KMS-11 (cell line): ENCODE results near the gene SBK3.

Source experiments
- H2AFZ ChIP-seq: fragments of 200-600 bp; sonication (generic); 2 replicates; pipeline ENCODE4 v1.6.1; 2016; ENCODE audit warnings: antibody characterized with exemption, mixed run types, low read depth
- H3K27ac ChIP-seq: fragments of 200-600 bp; sonication (generic); 2 replicates; pipeline ENCODE4 v1.6.1; 2016; ENCODE audit warnings: mild to moderate bottlenecking, mixed run types
- H3K27me3 ChIP-seq: fragments of 200-600 bp; sonication (generic); 2 replicates; pipeline ENCODE4 v1.6.1; 2017; ENCODE audit warnings: mild to moderate bottlenecking, low read depth, mixed run types, moderate library complexity; ENCODE audit not compliant: insufficient read depth
- H3K36me3 ChIP-seq: fragments of 200-600 bp; sonication (generic); 2 replicates; pipeline ENCODE4 v1.6.1; 2017; ENCODE audit warnings: mild to moderate bottlenecking, mixed run types; ENCODE audit not compliant: insufficient read depth
- H3K4me1 ChIP-seq: fragments of 200-600 bp; sonication (generic); 2 replicates; pipeline ENCODE4 v1.6.1; 2016; ENCODE audit warnings: mild to moderate bottlenecking, low read depth, mixed run types; ENCODE audit not compliant: poor library complexity, severe bottlenecking
- H3K4me2 ChIP-seq: fragments of 200-600 bp; sonication (generic); 2 replicates; pipeline ENCODE4 v1.7.0; 2016; ENCODE audit warnings: mild to moderate bottlenecking, mixed run types
- H3K4me3 ChIP-seq: fragments of 200-600 bp; sonication (generic); IDR thresholded peaks from 2 replicates; pipeline ENCODE4 v1.6.1; 2017; ENCODE audit warnings: low read depth, low read length, mixed read lengths; ENCODE audit not compliant: insufficient read depth
- H3K79me2 ChIP-seq: fragments of 200-600 bp; sonication (generic); 2 replicates; pipeline ENCODE4 v1.6.1; 2016; ENCODE audit warnings: low read depth, mixed run types; ENCODE audit not compliant: insufficient read depth
- H3K9ac ChIP-seq: fragments of 200-600 bp; sonication (generic); 2 replicates; pipeline ENCODE4 v1.6.1; 2016; ENCODE audit warnings: mild to moderate bottlenecking, mixed run types
- H4K20me1 ChIP-seq: fragments of 200-600 bp; sonication (generic); 2 replicates; pipeline ENCODE4 v1.6.1; 2016; ENCODE audit warnings: mild to moderate bottlenecking, mixed run types; ENCODE audit not compliant: insufficient read depth
- CTCF ChIP-seq: fragments of 200-600 bp; sonication (generic); conservative IDR thresholded peaks from 2 replicates; pipeline ENCODE4 v1.6.1; 2017; ENCODE audit warnings: low read depth, mild to moderate bottlenecking, antibody characterized with exemption, low read length, moderate library complexity, mixed read lengths

The SBK3 gene

GRCh38 chr19:55554741-55555152, 9.4 kb upstream of the SBK3 start:
- H3K4me3 ChIP-seq, result no peak overlapping the region
- no peaks in the 10 kb centered on the region for H3K79me2 ChIP-seq
- H3K4me2 ChIP-seq, result no peak overlapping the region
- H3K36me3 ChIP-seq, result no peaks in the 10 kb centered on the region
- TF ChIP-seq CTCF, result no peak
- H2AFZ ChIP-seq, result no peak overlapping the region
- peaks cover 4% of the 10 kb centered on the region for H3K4me1 ChIP-seq
- no peak overlapping the region for H3K9ac ChIP-seq
- no peak overlapping the region for H3K27ac ChIP-seq
- H3K27me3 ChIP-seq, result peaks cover 84% of the 10 kb centered on the region
- no peaks in the 10 kb centered on the region for H4K20me1 ChIP-seq

GRCh38 chr19:55554302-55554701, 9.0 kb upstream of the SBK3 start:
- Histone ChIP-seq H3K27me3 (peaks cover 84% of the 10 kb centered on the region), H3K4me1 (peaks cover 4% of the 10 kb centered on the region), H3K79me2 (no peaks in the 10 kb centered on the region), H3K27ac (no peak overlapping the region), H3K4me2 (no peak overlapping the region), H3K4me3 (no peak overlapping the region), H4K20me1 (no peaks in the 10 kb centered on the region), H2AFZ (no peak overlapping the region), H3K9ac (no peak overlapping the region), H3K36me3 (no peaks in the 10 kb centered on the region)
- no peak for TF ChIP-seq CTCF

GRCh38 chr19:55553217-55554182, 8.2 kb upstream of the SBK3 start:
- Histone ChIP-seq H4K20me1 (no peaks in the 10 kb centered on the region), H2AFZ (no peak overlapping the region), H3K4me1 (peaks cover 4% of the 10 kb centered on the region), H3K36me3 (no peaks in the 10 kb centered on the region), H3K79me2 (no peaks in the 10 kb centered on the region), H3K4me2 (no peak overlapping the region), H3K4me3 (no peak overlapping the region), H3K27me3 (peaks cover 86% of the 10 kb centered on the region), H3K27ac (no peak overlapping the region), H3K9ac (no peak overlapping the region)
- no peak for TF ChIP-seq CTCF

GRCh38 chr19:55552620-55553019, 7.3 kb upstream of the SBK3 start:
- no peak overlapping the region for H3K4me3 ChIP-seq
- no peaks in the 10 kb centered on the region for H4K20me1 ChIP-seq
- no peaks in the 10 kb centered on the region for H3K79me2 ChIP-seq
- H3K4me2 ChIP-seq, result no peak overlapping the region
- no peak for TF ChIP-seq CTCF
- H3K4me1 ChIP-seq, result peaks cover 4% of the 10 kb centered on the region
- no peak overlapping the region for H3K9ac ChIP-seq
- H3K27ac ChIP-seq, result no peak overlapping the region
- no peaks in the 10 kb centered on the region for H3K36me3 ChIP-seq
- peaks cover 84% of the 10 kb centered on the region for H3K27me3 ChIP-seq
- H2AFZ ChIP-seq, result no peak overlapping the region
